Colon (tissue), 2 donors: ENCODE data around the gene PBX2.
"Not testable (repeated sequence)": the region's sequence is repeated elsewhere in the genome, so short reads cannot be mapped to it uniquely, and the experiment has no call there.

Experiments used
- FAIRE-seq: peaks from 2 replicates; lab custom pipeline; 2012; peaks lifted over from hg19 to GRCh38; lab: Jason Lieb, UNC
- donor health status: control.
- donor health status: control.

PBX2 gene

DNA sequence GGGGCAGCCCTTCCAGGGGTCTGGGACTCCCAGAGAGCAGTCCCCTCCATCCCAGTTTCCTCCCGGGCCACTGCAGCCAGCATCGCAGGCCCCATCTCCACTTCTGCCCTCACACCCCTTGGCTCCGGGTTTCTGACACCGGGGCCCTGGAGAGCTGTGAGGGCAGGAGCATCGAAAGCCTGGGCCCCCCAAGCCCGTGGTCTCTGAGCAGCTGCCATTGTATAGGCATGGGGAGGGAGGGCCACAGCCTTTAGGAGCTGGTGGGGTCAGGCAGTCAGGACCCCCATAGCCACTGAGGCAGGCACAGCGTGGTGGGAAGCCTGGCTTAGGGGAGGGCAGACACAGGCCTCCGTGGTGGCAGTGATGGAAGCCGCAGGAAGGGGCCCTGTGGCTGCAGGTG is 12.2 kb upstream of the PBX2 start:
- FAIRE-seq, result no peak

GRCh38 chr6:32200711-32201475 is 10.9 kb upstream of the PBX2 start:
- no peak for FAIRE-seq

DNA sequence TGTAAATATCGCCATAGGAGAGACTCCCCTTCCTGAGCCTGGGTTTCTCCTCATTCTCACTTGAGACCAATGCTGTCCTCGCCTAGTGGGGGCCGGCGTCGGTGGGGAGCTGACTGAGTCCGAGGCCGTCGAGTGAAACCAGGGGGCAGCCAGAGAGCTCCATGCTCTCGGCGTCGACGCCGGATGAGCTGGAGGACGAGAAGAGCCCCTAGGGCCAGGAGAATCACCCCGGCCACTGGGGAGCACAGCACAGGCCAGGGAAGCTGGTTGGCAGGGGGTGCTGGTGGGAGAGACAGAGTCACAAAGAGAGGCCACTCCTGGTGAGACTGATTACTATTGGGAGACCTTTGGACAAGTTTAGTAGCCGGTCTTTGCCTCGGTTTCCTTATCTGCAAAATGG is 8.9 kb upstream of the PBX2 start:
- FAIRE-seq, result no peak

DNA sequence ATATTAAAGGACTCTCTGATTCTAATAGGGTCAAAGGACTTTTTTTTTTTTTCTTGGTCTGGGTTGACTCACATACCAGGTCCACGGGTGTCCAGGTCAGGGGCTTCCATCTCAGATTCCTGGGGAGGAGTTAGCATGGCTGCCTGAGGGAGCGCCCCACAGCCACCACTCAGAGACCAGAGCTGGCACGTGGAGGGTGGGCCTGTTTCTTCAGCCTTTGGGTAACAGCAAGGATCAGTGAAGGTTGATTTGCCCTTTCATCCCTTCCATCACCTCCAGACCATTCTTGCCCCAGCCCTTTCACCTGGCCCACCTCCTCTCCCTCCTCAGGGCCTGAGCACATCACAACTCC is 8.3 kb upstream of the PBX2 start:
- no peak for FAIRE-seq

- no peak for FAIRE-seq
Observed at GRCh38 chr6:32196682-32197616, 6.9 kb upstream of the PBX2 start.

DNA sequence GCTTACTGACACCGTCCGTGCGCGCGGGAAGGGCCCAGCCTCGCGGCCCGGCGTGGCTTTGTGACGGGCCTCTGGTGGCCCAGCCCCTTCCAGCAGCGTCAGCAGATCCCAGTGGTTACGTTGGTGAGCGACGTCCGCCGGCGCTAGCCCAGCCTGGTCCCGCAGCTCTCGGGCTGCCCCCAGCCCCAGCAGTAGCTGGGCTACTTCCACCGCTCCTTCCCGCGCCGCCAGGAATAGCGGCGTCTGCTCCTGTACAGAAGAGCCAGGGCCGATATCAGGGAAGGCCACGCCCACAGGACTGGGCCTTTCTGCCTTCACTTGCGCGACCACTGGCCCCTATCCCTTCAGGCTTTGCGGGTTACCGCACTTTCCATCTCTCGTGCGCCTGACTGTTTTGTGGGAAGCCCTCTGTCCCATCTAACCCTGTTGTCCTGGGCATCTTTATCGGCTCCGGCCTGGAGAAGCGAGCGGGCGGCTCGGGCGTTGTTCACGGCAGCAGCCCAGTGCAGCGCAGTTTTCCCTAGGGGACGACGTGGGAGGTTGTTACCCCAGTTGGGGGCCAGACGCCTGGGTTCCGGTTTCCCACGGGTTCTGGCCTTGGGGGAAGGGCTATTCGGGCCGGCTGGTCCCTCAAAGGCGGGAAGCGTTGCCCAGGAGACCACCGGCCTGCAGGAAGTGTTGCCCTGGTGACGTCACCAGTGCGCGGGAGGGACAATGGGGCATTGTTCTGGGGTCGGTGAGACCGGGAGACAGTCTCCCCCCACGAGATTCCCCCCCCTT is 6.1 kb upstream of the PBX2 start:
- FAIRE-seq, result no peak

DNA sequence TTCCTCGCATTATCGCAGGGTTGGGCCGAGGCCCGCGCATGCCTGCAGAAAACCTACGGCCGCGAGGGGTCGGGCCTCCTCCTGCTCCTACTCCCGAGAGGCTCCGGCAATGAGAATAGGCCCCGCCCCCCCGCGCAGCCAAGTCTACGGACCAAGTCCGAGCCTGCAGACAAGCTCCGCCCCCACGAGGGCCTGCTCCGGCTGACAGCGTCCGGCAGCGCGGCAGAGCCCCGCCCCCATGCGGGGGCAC is 5.6 kb upstream of the PBX2 start:
- FAIRE-seq, result peak; percentile 61

DNA sequence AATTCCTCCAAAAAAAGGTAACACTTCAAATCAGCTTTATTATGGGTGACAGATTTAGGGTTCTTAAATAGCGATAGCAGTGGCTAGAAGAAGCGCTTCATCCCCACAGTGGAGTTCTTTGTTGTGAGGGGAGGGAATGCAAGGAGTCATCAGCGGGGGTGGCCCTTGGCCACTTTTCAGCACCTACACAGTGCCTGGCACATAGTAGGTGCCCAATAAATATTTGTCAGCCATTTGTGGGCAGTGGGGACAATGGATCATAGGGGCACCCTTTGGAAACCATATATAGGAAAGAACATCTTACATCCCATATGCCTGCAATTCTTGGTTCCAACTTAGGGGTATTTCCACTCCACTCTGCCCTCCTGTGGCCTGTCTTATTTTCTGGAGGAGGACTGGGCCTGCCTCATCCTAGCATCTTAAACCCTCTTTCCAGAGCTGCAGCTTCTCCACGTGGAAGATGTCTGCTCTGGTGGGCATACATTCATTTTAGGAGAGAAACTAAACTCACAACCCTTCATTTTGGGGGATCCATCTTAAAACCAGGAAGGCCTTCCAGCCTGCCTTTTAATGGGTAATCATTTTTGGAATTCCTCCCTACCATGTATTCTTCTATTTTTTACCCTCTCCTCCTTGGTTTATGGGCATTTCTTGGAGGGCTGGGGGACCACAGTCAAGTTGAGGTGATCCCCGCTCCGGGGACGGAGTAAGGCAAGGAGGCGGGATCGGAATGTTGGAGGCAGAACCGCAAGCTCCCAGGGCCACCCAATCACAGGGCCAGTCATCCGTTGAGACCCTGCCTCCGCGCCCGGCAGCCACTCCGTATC is 5.0 kb upstream of the PBX2 start:
- FAIRE-seq, result no peak

- no peak for FAIRE-seq
Observed at GRCh38 chr6:32194388-32194787, 4.4 kb upstream of the PBX2 start.

- FAIRE-seq, result not testable (repeated sequence)
Observed at GRCh38 chr6:32193096-32193495, 3.1 kb upstream of the PBX2 start.

GRCh38 chr6:32192608-32193039 is 2.6 kb upstream of the PBX2 start, which contains the start of gene GPSM3:
Gene GPSM3, minus strand, starts transcription at chr6:32192643. Its CDS starts 130 bp downstream, at chr6:32192513.
- FAIRE-seq, result no peak

- no peak for FAIRE-seq
Observed at GRCh38 chr6:32191696-32192607, 1.9 kb upstream of the PBX2 start.

DNA sequence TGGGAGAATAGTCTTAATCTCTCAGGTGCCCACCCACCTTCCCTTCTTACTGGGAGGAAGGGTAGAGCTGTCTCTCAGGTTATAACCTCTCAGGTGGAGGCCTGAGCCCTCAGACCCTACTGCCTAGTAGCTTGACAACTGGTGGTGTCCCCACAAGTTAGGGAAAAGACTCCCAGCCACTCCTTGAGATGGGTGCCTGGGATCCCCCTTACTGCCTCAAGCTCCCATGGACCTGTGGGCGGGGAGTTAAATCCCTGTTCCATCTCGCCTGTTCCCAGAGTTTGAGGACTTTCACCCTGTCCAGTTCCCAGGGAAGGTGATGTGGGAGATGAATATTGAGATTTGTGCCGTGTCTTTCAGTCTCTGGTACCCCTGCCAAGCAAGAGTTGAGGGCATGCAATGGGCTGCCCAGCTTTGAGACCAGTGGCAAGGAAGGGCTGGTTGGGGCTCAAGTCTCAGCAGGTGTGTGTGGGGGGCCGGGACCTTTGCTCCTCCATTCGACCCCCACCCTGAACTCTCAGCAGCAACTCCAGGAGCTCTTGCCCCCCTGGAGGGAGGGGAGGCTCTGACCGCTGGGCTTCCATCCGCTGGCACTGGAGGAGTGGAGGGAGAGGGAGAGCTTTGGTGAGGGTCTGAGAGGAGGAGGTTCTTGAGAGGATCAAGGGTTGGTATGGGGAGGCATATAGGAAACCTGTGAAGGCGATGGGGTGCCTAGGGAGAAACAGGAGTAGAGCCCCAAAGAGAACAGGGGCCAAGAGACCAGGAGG is 1.1 kb upstream of the PBX2 start:
- FAIRE-seq, result no peak

DNA sequence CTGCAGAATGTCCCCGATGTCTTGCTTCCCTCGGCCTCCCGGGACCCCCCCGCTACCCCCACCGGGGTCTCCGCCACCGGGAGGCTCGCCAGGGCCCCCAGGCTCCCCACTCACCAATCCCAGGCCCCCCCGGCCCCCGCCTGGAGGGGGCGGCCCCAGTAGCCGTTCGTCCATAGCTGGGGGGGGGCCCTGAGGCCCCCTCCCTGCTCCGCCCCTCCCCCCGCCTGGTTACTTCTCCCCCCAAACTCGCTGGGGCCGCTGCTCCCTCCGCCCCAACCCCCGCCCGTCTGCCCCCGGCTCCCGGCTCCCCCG is 304 bp downstream of the PBX2 start:
- no peak for FAIRE-seq

- FAIRE-seq, result no peak
Observed at GRCh38 chr6:32189069-32189741, 797 bp downstream of the PBX2 start.

GRCh38 chr6:32188381-32189068 is 1.5 kb downstream of the PBX2 start:
- FAIRE-seq, result no peak

GRCh38 chr6:32187725-32188380 is 2.1 kb downstream of the PBX2 start:
- FAIRE-seq, result not testable (repeated sequence)

GRCh38 chr6:32187009-32187709 is 2.8 kb downstream of the PBX2 start:
- no peak for FAIRE-seq
